Measurements from ENCODE around the gene GPR156.

GRCh38 chr3:120125992-120126391 lies 159.0 kb downstream of the GPR156 start:
- TF ChIP-seq CTCF (IDR thresholded peaks at IDR 0.05; ENCODE audit: poor library complexity, severe bottlenecking) (no peak), SMC3 (conservative IDR thresholded peaks at IDR 0.05; ENCODE audit: poor library complexity) (no peak)
